MM.1S (cell line): ENCODE measurements around the gene LIME1.

ENCODE experiments used
- EZH2 ChIP-seq: fragments of 300-600 bp; sonication (generic); optimal IDR thresholded peaks from 2 replicates; pipeline ENCODE3; 2017; ENCODE audit warnings: low read depth, mild to moderate bottlenecking, antibody characterized with exemption, low read length, mixed read lengths
- TF ChIP-seq, protein P1 (sequence below): fragments of 300-600 bp; sonication (generic); IDR thresholded peaks from 2 replicates; pipeline ENCODE4 v1.5.1; 2016; ENCODE audit warnings: antibody characterized with exemption, low read length, mixed read lengths

DNA sequence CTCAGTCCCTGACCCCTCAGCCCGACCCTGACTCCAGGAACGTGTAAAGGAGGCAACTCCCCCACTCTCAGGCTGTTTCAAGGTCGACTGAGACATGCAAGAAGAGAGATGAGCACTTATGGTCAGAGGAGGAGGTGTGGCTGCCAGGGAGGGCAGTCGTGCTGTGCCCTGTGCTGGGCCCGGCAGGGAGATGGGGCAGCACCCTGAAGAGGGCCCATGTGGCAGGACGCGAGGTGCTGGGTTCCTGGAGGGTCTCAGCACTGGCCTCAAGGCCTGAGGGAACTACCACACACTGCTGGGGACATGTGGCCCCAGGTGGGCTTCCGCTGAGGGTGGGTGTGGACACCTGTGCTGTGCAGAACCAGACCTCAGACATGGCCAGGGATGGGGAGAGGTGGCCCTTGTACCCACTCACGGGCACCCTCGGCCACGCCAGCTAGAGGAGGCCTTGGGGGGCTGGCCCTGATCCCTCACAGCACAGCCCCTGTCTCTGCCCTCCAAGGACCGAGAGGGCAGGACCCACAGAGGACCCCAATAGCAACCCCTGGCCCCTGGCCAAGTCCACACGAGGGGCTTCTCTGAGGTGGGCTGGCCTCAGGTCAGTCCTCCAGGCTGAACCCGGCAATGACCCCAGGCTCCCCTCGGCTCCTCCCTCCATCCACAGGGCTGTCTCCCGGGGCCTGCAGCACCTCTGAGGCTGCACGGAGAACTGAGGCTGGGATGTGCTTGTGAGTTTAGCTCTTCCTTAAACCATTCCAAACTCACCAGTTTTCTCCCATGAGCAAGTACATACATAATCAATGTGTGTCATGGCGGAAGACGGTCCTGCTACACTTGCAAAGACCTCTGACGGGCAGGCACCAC lies 11.8 kb downstream of the LIME1 start:
- TF ChIP-seq, protein P1, sequence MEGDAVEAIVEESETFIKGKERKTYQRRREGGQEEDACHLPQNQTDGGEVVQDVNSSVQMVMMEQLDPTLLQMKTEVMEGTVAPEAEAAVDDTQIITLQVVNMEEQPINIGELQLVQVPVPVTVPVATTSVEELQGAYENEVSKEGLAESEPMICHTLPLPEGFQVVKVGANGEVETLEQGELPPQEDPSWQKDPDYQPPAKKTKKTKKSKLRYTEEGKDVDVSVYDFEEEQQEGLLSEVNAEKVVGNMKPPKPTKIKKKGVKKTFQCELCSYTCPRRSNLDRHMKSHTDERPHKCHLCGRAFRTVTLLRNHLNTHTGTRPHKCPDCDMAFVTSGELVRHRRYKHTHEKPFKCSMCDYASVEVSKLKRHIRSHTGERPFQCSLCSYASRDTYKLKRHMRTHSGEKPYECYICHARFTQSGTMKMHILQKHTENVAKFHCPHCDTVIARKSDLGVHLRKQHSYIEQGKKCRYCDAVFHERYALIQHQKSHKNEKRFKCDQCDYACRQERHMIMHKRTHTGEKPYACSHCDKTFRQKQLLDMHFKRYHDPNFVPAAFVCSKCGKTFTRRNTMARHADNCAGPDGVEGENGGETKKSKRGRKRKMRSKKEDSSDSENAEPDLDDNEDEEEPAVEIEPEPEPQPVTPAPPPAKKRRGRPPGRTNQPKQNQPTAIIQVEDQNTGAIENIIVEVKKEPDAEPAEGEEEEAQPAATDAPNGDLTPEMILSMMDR = no peak
- TF ChIP-seq EZH2 = no peak
